ENCODE measurements around the gene PPBP. TPM values are rescaled to one million over a fixed set of nuclear protein-coding genes. Genes with fewer than 3 reads are reported as not detected.

Gene PPBP
- total and polyA plus RNA-seq, 5 donors from 2014 or later = 0.29 to 173 TPM; not detected in 3

DNA sequence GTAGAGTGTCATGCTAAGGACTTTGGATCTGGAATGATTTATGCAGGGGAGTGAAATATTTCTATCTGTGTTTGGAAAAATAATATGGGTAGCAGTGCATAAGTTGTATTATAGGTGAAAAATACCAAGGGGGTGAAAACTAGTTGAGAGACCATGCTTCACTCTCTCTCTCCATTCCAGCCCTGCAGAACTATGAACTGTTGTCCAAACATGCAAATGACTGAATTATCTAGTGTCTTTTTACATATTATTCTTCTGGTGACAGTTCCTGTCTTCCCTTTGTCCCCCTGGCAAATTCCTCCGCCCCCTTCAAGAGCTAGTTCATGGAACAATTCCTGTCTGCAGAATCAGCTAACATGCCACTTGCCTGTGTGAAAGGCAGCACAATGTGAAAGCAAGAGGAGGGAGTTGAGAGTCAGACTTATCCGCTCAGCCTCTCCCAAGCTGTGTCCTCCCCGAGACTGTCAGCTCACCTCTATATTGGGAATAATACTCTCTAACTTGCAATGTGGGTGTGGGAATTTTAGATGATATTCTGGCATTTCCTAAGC is 8.5 kb downstream of the PPBP start:
- Histone ChIP-seq H3K27me3 (ENCODE audit: control insufficient read depth, insufficient read depth, low read length) (no peaks in the 10 kb centered on the region), H3K27ac (ENCODE audit: insufficient read depth, low read length, poor library complexity, severe bottlenecking) (no peak overlapping the region), H3K9me3 (ENCODE audit: control insufficient read depth in 2 of 2, low read length in 2 of 2) (no peaks in the 10 kb centered on the region), H3K36me3 (ENCODE audit: control insufficient read depth, insufficient read depth, low read length) (no peaks in the 10 kb centered on the region), H3K4me3 (ENCODE audit: low read depth, low read length) (no peak overlapping the region), H3K4me1 (ENCODE audit: control insufficient read depth, insufficient read depth, low read length, poor library complexity, severe bottlenecking) (no peaks in the 10 kb centered on the region)
- Mint-ChIP-seq H3K4me1 (no peaks in the 10 kb centered on the region), H3K36me3 (no peaks in the 10 kb centered on the region), H3K27me3 (no peaks in the 10 kb centered on the region), H3K27ac (no peak overlapping the region), H3K9me3 (peaks cover 0 to 14% (median 0%) of the 10 kb centered on the region in 7 donors), H3K4me3 (no peak overlapping the region)
- DNase-seq (no peak), ATAC-seq (ENCODE audit: low read depth in 2 of 2) (no peak)

DNA sequence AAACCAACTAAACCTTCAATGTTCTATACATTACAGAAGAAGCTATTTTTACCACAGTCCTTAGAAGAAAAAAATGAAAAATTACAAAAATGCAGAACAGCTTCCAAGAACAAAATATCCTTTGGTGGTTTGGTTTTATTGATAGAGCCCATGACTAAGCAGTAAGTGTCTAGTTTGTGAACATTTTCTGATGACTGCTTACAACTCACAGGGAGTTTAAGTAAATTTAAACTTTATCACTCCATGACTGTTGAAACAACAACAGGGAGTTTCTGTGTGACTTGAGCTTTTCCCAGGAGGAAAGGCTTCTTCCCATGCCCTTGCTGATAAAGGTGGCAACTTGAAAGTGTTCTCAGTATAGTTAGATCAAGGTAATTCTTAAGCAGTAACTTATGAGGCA is 9.1 kb downstream of the PPBP start:
- no peaks in the 10 kb centered on the region for H3K36me3 ChIP-seq (ENCODE audit: control insufficient read depth, insufficient read depth, low read length)
- Mint-ChIP-seq H3K4me1 (no peaks in the 10 kb centered on the region), H3K36me3 (no peaks in the 10 kb centered on the region), H3K27ac (no peak overlapping the region), H3K27me3 (no peaks in the 10 kb centered on the region), H3K9me3 (peaks cover 0 to 17% (median 0%) of the 10 kb centered on the region in 7 donors), H3K4me3 (no peak overlapping the region)
- ATAC-seq (ENCODE audit: low read depth in 2 of 2) = no peak
- no peak overlapping the region for H3K27ac ChIP-seq (ENCODE audit: insufficient read depth, low read length, poor library complexity, severe bottlenecking)
- DNase-seq = no peak
- no peaks in the 10 kb centered on the region for H3K9me3 ChIP-seq (ENCODE audit: control insufficient read depth in 2 of 2, low read length in 2 of 2)
- no peaks in the 10 kb centered on the region for H3K4me1 ChIP-seq (ENCODE audit: control insufficient read depth, insufficient read depth, low read length, poor library complexity, severe bottlenecking)
- H3K4me3 ChIP-seq (ENCODE audit: low read depth, low read length) = no peak overlapping the region
- H3K27me3 ChIP-seq (ENCODE audit: control insufficient read depth, insufficient read depth, low read length) = no peaks in the 10 kb centered on the region

DNA sequence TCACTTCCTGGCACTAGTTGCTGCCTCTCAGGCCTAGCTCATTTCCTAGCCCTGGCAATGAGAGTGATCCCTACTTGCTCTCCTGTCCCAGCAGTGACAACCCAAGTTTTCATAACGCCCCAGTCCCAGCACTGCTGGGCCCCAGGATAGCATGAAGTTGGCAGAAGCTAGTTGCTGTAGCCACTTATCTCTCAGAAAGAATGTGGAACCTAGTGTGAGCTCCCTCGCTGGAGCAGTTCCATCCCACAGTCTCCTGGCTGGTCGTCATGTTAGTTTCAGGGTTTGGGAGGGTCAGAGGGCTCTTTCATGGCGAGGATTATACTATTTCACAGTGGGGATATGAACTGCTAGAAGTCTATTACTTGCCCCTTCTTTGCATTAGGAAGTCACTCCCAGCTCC is 11.3 kb downstream of the PPBP start:
- Histone ChIP-seq H3K36me3 (ENCODE audit: control insufficient read depth, insufficient read depth, low read length) (no peaks in the 10 kb centered on the region), H3K9me3 (ENCODE audit: control insufficient read depth in 2 of 2, low read length in 2 of 2) (no peaks in the 10 kb centered on the region), H3K4me3 (ENCODE audit: low read depth, low read length) (no peak overlapping the region), H3K27me3 (ENCODE audit: control insufficient read depth, insufficient read depth, low read length) (no peaks in the 10 kb centered on the region), H3K27ac (ENCODE audit: insufficient read depth, low read length, poor library complexity, severe bottlenecking) (no peak overlapping the region), H3K4me1 (ENCODE audit: control insufficient read depth, insufficient read depth, low read length, poor library complexity, severe bottlenecking) (no peaks in the 10 kb centered on the region)
- Mint-ChIP-seq H3K9me3 (peaks cover 0 to 30% (median 7%) of the 10 kb centered on the region in 7 donors), H3K4me1 (no peaks in the 10 kb centered on the region), H3K27me3 (no peaks in the 10 kb centered on the region), H3K36me3 (no peaks in the 10 kb centered on the region), H3K27ac (no peak overlapping the region), H3K4me3 (no peak overlapping the region)
- ATAC-seq (ENCODE audit: low read depth in 2 of 2) (no peak), DNase-seq (no peak)

DNA sequence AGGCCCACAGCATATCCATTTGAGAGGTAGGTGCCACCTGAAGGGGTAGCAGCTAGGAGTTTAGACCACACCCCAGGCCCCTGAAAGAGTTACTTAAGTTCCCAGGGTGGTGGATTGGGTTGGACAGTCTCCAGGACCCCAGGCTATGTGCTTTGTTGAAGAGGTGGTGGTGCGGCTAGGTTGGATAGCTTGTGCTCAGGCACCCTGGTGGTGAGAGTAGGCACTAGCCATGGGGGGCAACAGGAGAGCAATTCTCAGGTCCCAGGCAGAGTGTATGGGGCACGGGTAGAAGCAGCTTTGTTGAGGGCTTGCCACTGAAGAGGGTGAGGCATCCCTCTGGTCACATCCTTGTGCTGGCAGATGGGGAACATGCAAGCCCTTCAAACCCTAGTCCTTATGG is 11.8 kb downstream of the PPBP start:
- ATAC-seq (ENCODE audit: low read depth in 2 of 2) (no peak), DNase-seq (no peak)
- no peaks in the 10 kb centered on the region for H3K4me1 ChIP-seq (ENCODE audit: control insufficient read depth, insufficient read depth, low read length, poor library complexity, severe bottlenecking)
- H3K4me1 Mint-ChIP-seq = no peaks in the 10 kb centered on the region
- no peaks in the 10 kb centered on the region for H3K36me3 Mint-ChIP-seq
- H3K36me3 ChIP-seq (ENCODE audit: control insufficient read depth, insufficient read depth, low read length) = no peaks in the 10 kb centered on the region
- H3K9me3 Mint-ChIP-seq = peaks cover 0 to 32% (median 7%) of the 10 kb centered on the region in 7 donors
- H3K27ac ChIP-seq (ENCODE audit: insufficient read depth, low read length, poor library complexity, severe bottlenecking) = no peak overlapping the region
- no peaks in the 10 kb centered on the region for H3K27me3 ChIP-seq (ENCODE audit: control insufficient read depth, insufficient read depth, low read length)
- H3K4me3 ChIP-seq (ENCODE audit: low read depth, low read length) = no peak overlapping the region
- no peak overlapping the region for H3K4me3 Mint-ChIP-seq
- no peaks in the 10 kb centered on the region for H3K9me3 ChIP-seq (ENCODE audit: control insufficient read depth in 2 of 2, low read length in 2 of 2)
- no peaks in the 10 kb centered on the region for H3K27me3 Mint-ChIP-seq
- H3K27ac Mint-ChIP-seq = no peak overlapping the region

DNA sequence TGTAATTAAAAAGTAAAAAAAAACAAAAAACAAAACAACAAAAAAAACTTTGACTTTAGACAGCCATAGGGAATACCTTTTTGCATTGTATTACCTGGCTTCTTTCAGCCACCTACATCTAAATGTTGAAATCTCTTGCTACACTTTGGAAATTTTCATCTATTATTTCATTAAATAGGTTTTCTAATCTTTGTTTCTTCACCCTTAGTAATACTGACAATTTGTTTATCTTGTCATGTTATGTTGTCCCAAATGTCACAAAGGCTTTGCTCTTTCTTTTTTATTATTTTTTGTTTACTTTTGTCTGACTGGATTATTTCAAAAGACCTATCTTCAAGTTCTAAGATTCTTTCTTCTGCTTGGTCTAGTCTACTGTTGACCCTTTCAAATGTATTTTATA is 13.6 kb downstream of the PPBP start:
- Mint-ChIP-seq H3K27ac (no peak overlapping the region), H3K4me3 (no peak overlapping the region), H3K4me1 (no peaks in the 10 kb centered on the region), H3K9me3 (peaks cover 0 to 46% (median 7%) of the 10 kb centered on the region in 7 donors), H3K36me3 (no peaks in the 10 kb centered on the region), H3K27me3 (no peaks in the 10 kb centered on the region)
- DNase-seq = no peak
- no peak overlapping the region for H3K4me3 ChIP-seq (ENCODE audit: low read depth, low read length)
- no peaks in the 10 kb centered on the region for H3K4me1 ChIP-seq (ENCODE audit: control insufficient read depth, insufficient read depth, low read length, poor library complexity, severe bottlenecking)
- H3K9me3 ChIP-seq (ENCODE audit: control insufficient read depth in 2 of 2, low read length in 2 of 2) = no peaks in the 10 kb centered on the region
- no peaks in the 10 kb centered on the region for H3K36me3 ChIP-seq (ENCODE audit: control insufficient read depth, insufficient read depth, low read length)
- H3K27me3 ChIP-seq (ENCODE audit: control insufficient read depth, insufficient read depth, low read length) = no peaks in the 10 kb centered on the region
- ATAC-seq (ENCODE audit: low read depth in 2 of 2) = no peak
- no peak overlapping the region for H3K27ac ChIP-seq (ENCODE audit: insufficient read depth, low read length, poor library complexity, severe bottlenecking)

DNA sequence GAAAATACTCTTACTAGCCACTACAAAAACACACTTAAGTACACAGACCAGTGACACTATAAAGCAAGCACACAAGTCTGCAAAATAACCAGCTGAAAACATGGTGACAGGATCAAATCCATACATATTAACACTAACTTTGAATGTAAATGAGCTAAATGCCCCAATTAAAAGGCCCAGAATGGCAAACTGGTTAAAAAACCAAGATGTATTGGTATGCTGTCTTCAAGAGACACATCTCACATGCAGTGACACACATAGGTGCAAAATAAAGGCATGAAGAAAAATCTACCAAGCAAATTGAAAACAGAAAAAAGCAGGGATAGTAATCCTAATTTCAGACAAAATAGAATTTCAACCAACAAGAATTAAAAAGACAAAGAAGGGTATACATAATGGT is 17.0 kb downstream of the PPBP start:
- DNase-seq (no peak), ATAC-seq (ENCODE audit: low read depth in 2 of 2) (no peak)
- Mint-ChIP-seq H3K27me3 (no peaks in the 10 kb centered on the region), H3K4me1 (no peaks in the 10 kb centered on the region), H3K9me3 (peaks cover 0 to 41% (median 7%) of the 10 kb centered on the region in 7 donors), H3K4me3 (no peak overlapping the region), H3K36me3 (no peaks in the 10 kb centered on the region), H3K27ac (no peak overlapping the region)
- no peak overlapping the region for H3K27ac ChIP-seq (ENCODE audit: insufficient read depth, low read length, poor library complexity, severe bottlenecking)
- H3K4me1 ChIP-seq (ENCODE audit: control insufficient read depth, insufficient read depth, low read length, poor library complexity, severe bottlenecking) = no peaks in the 10 kb centered on the region
- no peak overlapping the region for H3K4me3 ChIP-seq (ENCODE audit: low read depth, low read length)
- H3K36me3 ChIP-seq (ENCODE audit: control insufficient read depth, insufficient read depth, low read length) = no peaks in the 10 kb centered on the region
- H3K27me3 ChIP-seq (ENCODE audit: control insufficient read depth, insufficient read depth, low read length) = no peaks in the 10 kb centered on the region
- H3K9me3 ChIP-seq (ENCODE audit: control insufficient read depth in 2 of 2, low read length in 2 of 2) = no peaks in the 10 kb centered on the region

DNA sequence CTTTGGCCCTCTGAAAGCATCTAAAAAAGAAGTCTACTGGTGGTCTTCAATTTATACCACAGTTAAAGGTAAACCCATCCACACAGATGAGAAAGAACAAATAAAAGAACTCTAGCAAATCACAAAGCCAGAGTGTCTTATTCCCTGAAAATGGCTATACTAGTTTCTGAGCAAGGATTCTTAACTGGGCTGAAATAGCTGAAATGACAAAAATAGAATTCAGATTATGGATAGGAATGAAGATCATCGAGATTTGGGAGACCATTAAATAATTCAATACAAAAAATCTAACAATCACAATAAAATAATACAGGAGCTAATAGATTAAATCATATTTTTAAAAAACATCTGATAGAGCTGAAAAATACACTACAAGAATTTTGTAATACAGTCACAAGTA is 18.0 kb downstream of the PPBP start:
- H3K36me3 ChIP-seq (ENCODE audit: control insufficient read depth, insufficient read depth, low read length) = no peaks in the 10 kb centered on the region
- no peaks in the 10 kb centered on the region for H3K9me3 ChIP-seq (ENCODE audit: control insufficient read depth in 2 of 2, low read length in 2 of 2)
- Mint-ChIP-seq H3K27ac (no peak overlapping the region), H3K36me3 (no peaks in the 10 kb centered on the region), H3K9me3 (peaks cover 0 to 36% (median 7%) of the 10 kb centered on the region in 7 donors), H3K27me3 (no peaks in the 10 kb centered on the region), H3K4me3 (no peak overlapping the region), H3K4me1 (no peaks in the 10 kb centered on the region)
- H3K27me3 ChIP-seq (ENCODE audit: control insufficient read depth, insufficient read depth, low read length) = no peaks in the 10 kb centered on the region
- DNase-seq = no peak
- H3K4me3 ChIP-seq (ENCODE audit: low read depth, low read length) = no peak overlapping the region
- ATAC-seq (ENCODE audit: low read depth in 2 of 2) = no peak
- H3K4me1 ChIP-seq (ENCODE audit: control insufficient read depth, insufficient read depth, low read length, poor library complexity, severe bottlenecking) = no peaks in the 10 kb centered on the region
- H3K27ac ChIP-seq (ENCODE audit: insufficient read depth, low read length, poor library complexity, severe bottlenecking) = no peak overlapping the region

DNA sequence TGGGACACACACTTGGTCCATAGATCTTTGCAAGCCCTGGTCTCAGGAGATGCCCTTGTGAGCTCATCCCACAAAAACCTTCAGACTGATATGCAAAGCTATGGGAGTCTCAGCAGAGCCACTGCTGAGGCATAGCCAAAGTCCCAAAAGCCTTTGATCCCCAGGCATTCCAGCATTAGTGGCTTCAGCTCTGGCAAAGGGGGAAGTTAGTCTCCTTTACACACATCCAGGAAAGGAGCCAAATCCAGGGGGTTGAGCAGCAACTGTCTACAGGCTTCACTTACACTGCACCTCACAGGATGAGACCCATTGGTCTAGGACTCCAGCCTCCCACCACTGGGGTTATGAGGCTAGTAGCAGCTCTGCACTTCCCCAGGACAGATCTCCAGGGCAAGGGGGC is 20.1 kb downstream of the PPBP start:
- no peak for ATAC-seq (ENCODE audit: low read depth in 2 of 2)
- Mint-ChIP-seq H3K27ac (no peak overlapping the region), H3K27me3 (no peaks in the 10 kb centered on the region), H3K4me1 (no peaks in the 10 kb centered on the region), H3K4me3 (no peak overlapping the region), H3K36me3 (no peaks in the 10 kb centered on the region), H3K9me3 (peaks cover under 1 to 22% (median 7%) of the 10 kb centered on the region in 7 donors)
- Histone ChIP-seq H3K4me3 (ENCODE audit: low read depth, low read length) (no peak overlapping the region), H3K4me1 (ENCODE audit: control insufficient read depth, insufficient read depth, low read length, poor library complexity, severe bottlenecking) (no peaks in the 10 kb centered on the region), H3K27me3 (ENCODE audit: control insufficient read depth, insufficient read depth, low read length) (no peaks in the 10 kb centered on the region), H3K27ac (ENCODE audit: insufficient read depth, low read length, poor library complexity, severe bottlenecking) (no peak overlapping the region), H3K9me3 (ENCODE audit: control insufficient read depth in 2 of 2, low read length in 2 of 2) (no peaks in the 10 kb centered on the region), H3K36me3 (ENCODE audit: control insufficient read depth, insufficient read depth, low read length) (no peaks in the 10 kb centered on the region)
- DNase-seq = no peak

All from CD4-positive, CD25-positive, alpha-beta regulatory T cell (primary cell).